CD4-positive, alpha-beta T cell treated with Interleukin-10 for 1 hour (primary cell): ENCODE data around the gene C1orf232.
A peak's percentile ranks its signal among the peaks of the same experiment; 100 is the strongest.

ENCODE experiments used
- DNase-seq: peaks from one replicate; pipeline ENCODE4 v3.0.0-alpha.2; 2020

C1orf232 gene

GRCh38 chr1:26175346-26175745 is 6.6 kb upstream of the C1orf232 start:
- DNase-seq: no peak

- DNase-seq: no peak
Measured at GRCh38 chr1:26171084-26172072, 2.6 kb upstream of the C1orf232 start, which contains the start of gene ZNF593OS. Gene ZNF593OS (minus strand): TSS chr1:26171832. CDS start chr1:26171661, 171 bp downstream.

- DNase-seq: no peak
Measured at GRCh38 chr1:26170472-26170821, 1.7 kb upstream of the C1orf232 start.

DNA sequence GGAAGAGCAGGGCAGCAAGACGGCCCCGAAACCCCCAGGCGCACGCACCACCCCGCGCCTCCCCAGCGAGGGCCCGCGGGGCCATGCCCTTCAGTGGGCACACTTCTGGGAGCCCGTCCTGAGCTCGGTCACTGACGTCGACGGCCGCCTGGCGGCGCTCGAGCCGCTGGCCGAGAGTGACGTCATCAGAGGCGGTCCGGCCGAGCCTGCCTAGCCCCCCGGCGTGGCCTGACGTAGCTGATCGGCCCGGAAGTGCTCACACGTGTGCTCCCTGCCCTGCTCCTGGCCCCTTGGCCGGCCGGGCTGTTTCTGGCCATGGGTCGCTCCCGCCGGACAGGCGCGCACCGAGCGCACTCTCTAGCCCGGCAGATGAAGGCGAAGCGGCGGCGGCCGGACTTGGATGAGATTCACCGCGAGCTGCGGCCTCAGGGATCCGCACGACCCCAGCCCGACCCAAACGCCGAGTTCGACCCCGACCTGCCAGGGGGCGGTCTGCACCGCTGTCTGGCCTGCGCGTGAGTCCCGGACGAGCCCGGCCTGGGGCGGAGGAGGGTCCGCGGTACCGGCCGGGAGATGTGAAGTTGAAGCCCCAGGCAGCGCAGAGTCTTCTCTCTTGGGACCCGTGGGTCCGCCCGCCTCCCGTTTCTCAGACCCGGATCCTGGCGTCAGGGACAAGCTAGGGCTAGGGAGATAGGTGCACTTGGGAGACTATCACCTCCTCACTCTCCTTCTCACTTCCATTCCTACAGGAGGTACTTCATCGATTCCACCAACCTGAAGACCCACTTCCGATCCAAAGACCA is 1.1 kb upstream of the C1orf232 start, which contains the start of gene ZNF593:
ZNF593 (plus strand) TSS at position 240 of the 803 bp plus-strand sequence; CDS start at position 316, 76 bp downstream.
- DNase-seq: peak; percentile 91

- no peak for DNase-seq
Measured at GRCh38 chr1:26169198-26169554, 413 bp upstream of the C1orf232 start.

- DNase-seq: no peak
Measured at GRCh38 chr1:26166719-26167281, 2.0 kb downstream of the C1orf232 start.

DNA sequence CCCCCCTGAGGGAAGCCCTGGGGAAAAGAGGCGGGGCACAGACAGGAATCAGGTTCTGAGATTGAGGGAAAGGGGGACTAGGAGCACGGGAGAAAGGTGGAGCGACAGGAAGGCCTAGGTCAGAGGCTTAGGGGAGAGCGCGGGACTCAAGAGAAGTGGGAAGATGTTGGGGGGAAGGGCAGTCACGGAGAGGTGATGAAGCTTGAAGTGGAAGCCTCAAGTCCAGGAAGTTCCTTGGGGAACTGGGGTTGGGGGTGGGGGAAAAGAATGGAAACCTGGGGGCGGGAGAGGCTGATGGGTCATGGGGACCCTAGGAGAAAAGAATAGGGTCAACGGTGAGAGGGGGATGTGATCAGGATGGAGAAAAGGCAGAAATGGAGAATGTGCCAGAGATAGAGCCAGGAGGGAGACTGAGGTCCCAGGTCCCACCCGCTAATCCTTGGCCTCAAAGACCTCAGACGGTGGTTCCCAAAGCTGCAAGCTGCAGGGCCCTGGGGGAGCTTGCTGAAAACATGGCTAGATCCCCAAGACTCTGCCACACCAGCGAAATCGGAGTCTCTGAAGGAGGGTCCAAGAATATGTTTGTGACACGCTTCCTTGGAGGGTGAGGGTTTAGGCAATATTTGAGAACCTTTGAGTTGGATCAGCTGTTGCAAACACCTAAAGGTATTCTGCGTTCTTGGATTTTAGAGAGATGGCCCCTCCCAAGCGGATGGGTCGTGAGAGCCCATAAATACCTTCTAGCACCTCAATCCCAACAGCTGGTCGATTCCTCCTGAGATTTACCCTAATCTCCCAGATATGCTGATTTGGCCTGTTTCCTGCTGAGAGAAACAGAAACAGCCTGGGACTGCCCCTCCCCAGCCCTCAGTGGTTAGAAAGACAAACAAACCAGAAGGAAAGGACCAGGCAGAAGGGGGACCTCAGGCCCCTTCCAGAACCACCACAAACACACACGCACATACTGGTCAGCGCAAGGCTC is 3.6 kb downstream of the C1orf232 start:
- no peak for DNase-seq

GRCh38 chr1:26164036-26164860 is 4.5 kb downstream of the C1orf232 start:
- peak; percentile 53 for DNase-seq

GRCh38 chr1:26163684-26164035 is 5.1 kb downstream of the C1orf232 start:
- no peak for DNase-seq

DNA sequence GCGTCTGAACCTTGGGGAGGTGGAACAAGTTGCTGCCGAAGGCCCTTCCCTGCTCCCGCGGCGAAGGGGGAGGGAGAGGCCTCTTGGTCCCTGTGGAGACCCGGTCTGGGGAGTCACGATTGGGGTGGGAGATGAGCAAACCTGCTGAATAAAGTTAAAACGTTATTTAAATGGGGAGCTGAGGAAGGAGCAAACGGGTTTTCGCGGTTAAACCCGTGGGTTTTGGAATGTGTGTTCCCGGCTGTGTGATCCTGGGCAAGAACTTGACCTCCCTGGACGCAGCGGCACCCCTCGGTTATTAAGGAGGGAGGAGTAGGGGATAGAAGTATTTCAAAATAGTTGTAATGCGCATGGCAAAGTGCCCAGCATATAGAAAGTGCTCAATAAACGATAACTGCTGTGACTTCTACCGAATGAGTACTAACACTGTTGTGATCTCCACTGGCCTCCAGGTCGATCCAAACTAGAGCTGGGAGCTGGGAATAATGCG is 6.5 kb downstream of the C1orf232 start:
- no peak for DNase-seq

DNA sequence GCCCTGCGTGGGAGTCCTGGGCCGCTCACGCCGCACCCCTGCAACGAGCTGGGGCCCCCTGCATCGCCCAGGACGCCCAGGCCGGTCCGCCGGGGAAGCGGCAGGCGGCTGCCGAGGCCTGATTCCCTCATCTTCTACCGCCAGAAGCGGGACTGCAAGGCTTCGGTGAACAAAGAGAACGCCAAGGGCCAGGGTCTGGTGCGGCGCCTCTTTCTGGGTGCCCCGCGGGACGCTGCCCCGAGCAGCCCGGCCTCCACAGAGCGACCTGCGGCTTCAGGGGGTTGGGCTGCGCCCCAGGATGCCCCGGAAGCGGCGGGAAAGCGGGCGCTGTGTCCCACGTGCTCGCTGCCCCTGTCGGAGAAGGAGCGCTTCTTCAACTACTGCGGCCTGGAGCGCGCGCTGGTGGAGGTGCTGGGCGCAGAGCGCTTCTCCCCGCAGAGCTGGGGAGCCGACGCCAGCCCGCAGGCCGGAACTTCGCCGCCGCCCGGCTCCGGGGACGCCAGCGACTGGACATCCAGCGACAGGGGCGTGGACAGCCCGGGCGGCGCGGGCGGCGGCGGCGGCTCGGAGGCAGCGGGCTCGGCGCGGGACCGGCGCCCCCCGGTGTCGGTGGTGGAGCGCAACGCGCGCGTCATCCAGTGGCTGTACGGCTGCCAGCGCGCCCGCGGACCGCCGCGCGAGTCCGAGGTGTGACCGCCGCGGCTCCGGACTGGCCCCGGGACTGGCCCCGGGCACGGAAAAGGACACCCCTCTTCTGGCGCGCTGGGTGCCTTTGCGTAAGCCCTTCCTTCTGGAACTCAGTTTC is 7.1 kb downstream of the C1orf232 start:
- peak; percentile 28 for DNase-seq

- no peak for DNase-seq
Measured at GRCh38 chr1:26160527-26161414, 8.0 kb downstream of the C1orf232 start.

- no peak for DNase-seq
Measured at GRCh38 chr1:26159743-26160039, 9.1 kb downstream of the C1orf232 start.

DNA sequence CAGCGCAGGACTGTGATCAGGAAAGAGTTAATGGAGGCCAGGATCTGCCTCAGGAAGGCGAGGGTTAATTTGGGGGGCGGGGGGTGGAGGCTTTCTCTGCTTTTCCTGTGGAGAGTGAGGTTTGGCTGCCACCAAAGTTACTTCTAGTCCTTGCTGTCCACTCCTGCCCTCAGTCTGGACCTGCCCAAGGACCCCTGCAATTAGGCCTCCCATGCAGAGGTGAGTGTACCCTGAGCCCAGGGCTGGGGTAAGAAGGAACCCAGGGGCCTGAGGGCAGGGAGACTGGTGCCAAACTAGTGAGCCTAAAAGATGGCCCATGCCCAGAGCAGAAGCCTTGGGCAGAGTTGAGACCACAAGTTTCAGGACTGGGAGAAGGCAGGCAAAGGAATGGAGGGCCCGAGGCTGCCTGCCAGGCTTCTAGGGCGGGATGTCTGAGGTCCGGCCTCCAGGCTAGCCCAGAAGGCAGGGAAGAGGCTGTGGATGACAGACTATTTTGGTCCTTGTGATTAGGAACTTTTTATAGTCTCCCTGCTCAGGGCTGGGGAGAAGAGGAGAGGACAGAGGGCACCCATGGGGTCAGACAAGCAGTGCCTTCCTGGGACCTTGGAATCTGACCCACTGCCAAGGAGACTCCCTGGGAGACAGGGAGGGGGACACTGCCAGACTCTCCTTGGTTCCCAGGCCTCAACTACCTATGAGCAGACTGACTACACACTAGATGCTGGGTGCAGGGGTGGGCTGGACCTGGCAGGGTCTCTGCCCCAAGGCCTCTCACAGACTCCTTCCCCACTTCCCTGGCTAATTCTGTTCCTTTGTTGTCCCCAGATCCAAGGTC is 9.6 kb downstream of the C1orf232 start, which contains the start of gene FAM110D:
FAM110D (plus strand) TSS at position 172 of the 835 bp plus-strand sequence. CDS start 2,213 bp downstream, outside the sequence.
- no peak for DNase-seq

DNA sequence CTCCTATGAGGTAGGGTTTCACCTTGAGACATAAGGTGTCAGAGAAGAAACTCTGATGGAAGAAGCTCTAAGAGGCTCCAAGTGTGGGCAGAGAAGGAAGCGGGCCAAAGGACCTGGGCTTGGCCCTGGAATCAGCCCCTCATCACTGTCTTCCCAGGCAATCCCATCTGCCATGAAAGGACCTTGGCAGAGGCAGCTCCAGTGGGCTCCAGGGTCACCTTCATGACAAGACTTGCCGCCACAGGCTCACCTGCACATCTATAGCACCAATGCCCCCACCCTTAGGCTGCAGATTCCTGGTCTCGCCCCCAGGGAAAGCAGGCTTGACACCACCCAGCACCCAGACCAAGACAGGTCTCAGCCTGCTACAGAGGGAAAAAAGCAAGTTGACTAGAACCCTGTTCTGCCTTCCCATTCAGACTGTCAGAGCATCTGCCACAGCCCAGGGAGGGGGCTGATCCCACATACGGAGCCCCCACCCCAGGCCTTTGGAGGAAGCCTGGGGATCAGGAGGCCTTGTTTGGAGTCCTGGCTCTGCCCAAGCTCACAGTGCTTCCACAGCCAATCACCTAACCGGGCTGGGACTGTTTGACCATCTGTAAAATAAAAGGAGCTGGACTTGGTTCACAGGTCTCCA is 10.4 kb downstream of the C1orf232 start:
- DNase-seq: no peak

- DNase-seq: no peak
Measured at GRCh38 chr1:26156285-26157038, 12.3 kb downstream of the C1orf232 start.
